ENCODE measurements around the gene ELP1.

- no peak for TF ChIP-seq CTCF (IDR thresholded peaks at IDR 0.05 in 4 of 5, conservative IDR thresholded peaks at IDR 0.05 in 1 of 5)
- no peak for TF ChIP-seq POLR2A (IDR thresholded peaks at IDR 0.05)
Observed at GRCh38 chr9:108860354-108860753, 73.6 kb downstream of the ELP1 start.

All from gastrocnemius medialis (tissue), 4 donors.